ENCODE measurements around the gene GTF3C4.
A peak's percentile ranks its signal among the peaks of the same experiment; 100 is the strongest.

The GTF3C4 gene

GRCh38 chr9:132671620-132672412, 1.6 kb downstream of the GTF3C4 start:
- Histone ChIP-seq H3K4me1 (ENCODE audit: control insufficient read depth, insufficient read depth, low read depth, low read length) (peaks cover 6% of the 10 kb centered on the region), H3K14ac (ENCODE audit: low read length in 2 of 2) (no peak overlapping the region), H4K8ac (ENCODE audit: low read length) (no peak overlapping the region), H3K18ac (ENCODE audit: low read depth in 1 of 2, low read length in 2 of 2) (no peak overlapping the region), H3K4me3 (ENCODE audit: insufficient read depth in 1 of 2, low read depth in 1 of 2, low read length in 2 of 2) (peak overlapping the region in 1 of 2 experiments; percentile 99), H2AFZ (ENCODE audit: low read depth, low read length) (no peak overlapping the region), H4K91ac (ENCODE audit: low read length) (no peak overlapping the region), H3K4me2 (ENCODE audit: low read length, poor library complexity, severe bottlenecking) (peak overlapping the region; percentile 78), H3K36me3 (ENCODE audit: control insufficient read depth in 1 of 2, insufficient read depth in 2 of 2, low read depth in 1 of 2, low read length in 2 of 2) (no peaks in the 10 kb centered on the region), H3K27ac (ENCODE audit: low read length, poor library complexity, severe bottlenecking) (no peak overlapping the region), H3K4ac (ENCODE audit: low read depth in 1 of 2, low read length in 2 of 2) (no peak overlapping the region), H2BK12ac (ENCODE audit: low read length in 2 of 2) (no peak overlapping the region), H3K9ac (ENCODE audit: low read length) (peak overlapping the region; percentile 99), H2BK15ac (ENCODE audit: low read depth, poor library complexity, severe bottlenecking) (no peak overlapping the region), H3K23ac (ENCODE audit: low read length in 2 of 2) (no peak overlapping the region), H2AK5ac (ENCODE audit: low read length, severe bottlenecking) (no peak overlapping the region), H3K9me3 (ENCODE audit: control insufficient read depth, low read length) (no peaks in the 10 kb centered on the region), H3K79me1 (replicated peaks; ENCODE audit: low read length, poor library complexity, severe bottlenecking) (peaks cover 1% of the 10 kb centered on the region), H3K27me3 (ENCODE audit: control insufficient read depth in 1 of 2, insufficient read depth in 1 of 2, low read length in 2 of 2) (no peaks in the 10 kb centered on the region), H2BK120ac (ENCODE audit: low read depth, low read length) (no peak overlapping the region), H2BK5ac (ENCODE audit: low read depth, low read length, poor library complexity, severe bottlenecking) (no peak overlapping the region)
- 72% methylated on average over 4 of the region's 6 CpGs for WGBS
- DNase-seq = peak; percentile 57

- WGBS = 81% methylated on average over 5 of the region's 5 CpGs
- H4K8ac ChIP-seq (ENCODE audit: low read length) = no peak overlapping the region
- DNase-seq = peak; percentile 37
Observed at GRCh38 chr9:132672413-132672690, 2.1 kb downstream of the GTF3C4 start.

GRCh38 chr9:132673355-132673754, 3.1 kb downstream of the GTF3C4 start:
- H3K9me3 ChIP-seq (ENCODE audit: control insufficient read depth, low read length) = no peaks in the 10 kb centered on the region
- no peak overlapping the region for H3K14ac ChIP-seq (ENCODE audit: low read length in 2 of 2)
- no peak overlapping the region for H3K27ac ChIP-seq (ENCODE audit: low read length, poor library complexity, severe bottlenecking)
- no peak overlapping the region for H2BK12ac ChIP-seq (ENCODE audit: low read length in 2 of 2)
- peak overlapping the region; percentile 43 for H3K9ac ChIP-seq (ENCODE audit: low read length)
- H3K18ac ChIP-seq (ENCODE audit: low read depth in 1 of 2, low read length in 2 of 2) = no peak overlapping the region
- DNase-seq = peak; percentile 53
- peaks cover 6 to 7% of the 10 kb centered on the region in 2 experiments for H3K36me3 ChIP-seq (ENCODE audit: control insufficient read depth in 1 of 2, insufficient read depth in 2 of 2, low read depth in 1 of 2, low read length in 2 of 2)
- H4K8ac ChIP-seq (ENCODE audit: low read length) = no peak overlapping the region
- H3K4me3 ChIP-seq (ENCODE audit: insufficient read depth in 1 of 2, low read depth in 1 of 2, low read length in 2 of 2) = peak overlapping the region in 1 of 2 experiments; percentile 44
- WGBS = 59% methylated on average over 6 of the region's 6 CpGs
- H2BK5ac ChIP-seq (ENCODE audit: low read depth, low read length, poor library complexity, severe bottlenecking) = no peak overlapping the region
- H3K23ac ChIP-seq (ENCODE audit: low read length in 2 of 2) = no peak overlapping the region
- no peaks in the 10 kb centered on the region for H3K27me3 ChIP-seq (ENCODE audit: control insufficient read depth in 1 of 2, insufficient read depth in 1 of 2, low read length in 2 of 2)
- no peak overlapping the region for H2BK120ac ChIP-seq (ENCODE audit: low read depth, low read length)
- H4K91ac ChIP-seq (ENCODE audit: low read length) = no peak overlapping the region
- H2AK5ac ChIP-seq (ENCODE audit: low read length, severe bottlenecking) = no peak overlapping the region
- H2BK15ac ChIP-seq (ENCODE audit: low read depth, poor library complexity, severe bottlenecking) = no peak overlapping the region
- peaks cover 9% of the 10 kb centered on the region for H3K79me1 ChIP-seq (replicated peaks; ENCODE audit: low read length, poor library complexity, severe bottlenecking)
- H2AFZ ChIP-seq (ENCODE audit: low read depth, low read length) = no peak overlapping the region
- H3K4me2 ChIP-seq (ENCODE audit: low read length, poor library complexity, severe bottlenecking) = peak overlapping the region; percentile 5
- H3K4ac ChIP-seq (ENCODE audit: low read depth in 1 of 2, low read length in 2 of 2) = no peak overlapping the region
- peaks cover 6% of the 10 kb centered on the region for H3K4me1 ChIP-seq (ENCODE audit: control insufficient read depth, insufficient read depth, low read depth, low read length)

More at GRCh38 chr9:132672413-132672690, 2.1 kb downstream of the GTF3C4 start:
- Histone ChIP-seq H3K18ac (ENCODE audit: low read depth in 1 of 2, low read length in 2 of 2) (no peak overlapping the region), H3K79me1 (replicated peaks; ENCODE audit: low read length, poor library complexity, severe bottlenecking) (peaks cover 3% of the 10 kb centered on the region), H2BK5ac (ENCODE audit: low read depth, low read length, poor library complexity, severe bottlenecking) (no peak overlapping the region), H3K9me3 (ENCODE audit: control insufficient read depth, low read length) (no peaks in the 10 kb centered on the region), H2BK15ac (ENCODE audit: low read depth, poor library complexity, severe bottlenecking) (no peak overlapping the region), H3K4ac (ENCODE audit: low read depth in 1 of 2, low read length in 2 of 2) (no peak overlapping the region), H3K4me3 (ENCODE audit: insufficient read depth in 1 of 2, low read depth in 1 of 2, low read length in 2 of 2) (peak overlapping the region in 1 of 2 experiments; percentile 99), H3K27ac (ENCODE audit: low read length, poor library complexity, severe bottlenecking) (no peak overlapping the region), H3K23ac (ENCODE audit: low read length in 2 of 2) (no peak overlapping the region), H3K4me1 (ENCODE audit: control insufficient read depth, insufficient read depth, low read depth, low read length) (peaks cover 6% of the 10 kb centered on the region), H4K91ac (ENCODE audit: low read length) (no peak overlapping the region), H3K14ac (ENCODE audit: low read length in 2 of 2) (no peak overlapping the region), H3K27me3 (ENCODE audit: control insufficient read depth in 1 of 2, insufficient read depth in 1 of 2, low read length in 2 of 2) (no peaks in the 10 kb centered on the region), H2AK5ac (ENCODE audit: low read length, severe bottlenecking) (no peak overlapping the region), H3K36me3 (ENCODE audit: control insufficient read depth in 1 of 2, insufficient read depth in 2 of 2, low read depth in 1 of 2, low read length in 2 of 2) (no peaks in the 10 kb centered on the region), H3K9ac (ENCODE audit: low read length) (no peak overlapping the region), H3K4me2 (ENCODE audit: low read length, poor library complexity, severe bottlenecking) (no peak overlapping the region), H2BK120ac (ENCODE audit: low read depth, low read length) (no peak overlapping the region), H2BK12ac (ENCODE audit: low read length in 2 of 2) (no peak overlapping the region), H2AFZ (ENCODE audit: low read depth, low read length) (no peak overlapping the region)

- Histone ChIP-seq H2BK120ac (ENCODE audit: low read depth, low read length) (no peak overlapping the region), H3K4me2 (ENCODE audit: low read length, poor library complexity, severe bottlenecking) (no peak overlapping the region), H3K9ac (ENCODE audit: low read length) (no peak overlapping the region), H3K4ac (ENCODE audit: low read depth in 1 of 2, low read length in 2 of 2) (no peak overlapping the region), H3K27me3 (ENCODE audit: control insufficient read depth in 1 of 2, insufficient read depth in 1 of 2, low read length in 2 of 2) (no peaks in the 10 kb centered on the region), H2AFZ (ENCODE audit: low read depth, low read length) (no peak overlapping the region), H3K27ac (ENCODE audit: low read length, poor library complexity, severe bottlenecking) (no peak overlapping the region), H3K4me1 (ENCODE audit: control insufficient read depth, insufficient read depth, low read depth, low read length) (peaks cover 5% of the 10 kb centered on the region), H4K8ac (ENCODE audit: low read length) (no peak overlapping the region), H3K18ac (ENCODE audit: low read depth in 1 of 2, low read length in 2 of 2) (no peak overlapping the region), H4K91ac (ENCODE audit: low read length) (no peak overlapping the region), H3K79me1 (replicated peaks; ENCODE audit: low read length, poor library complexity, severe bottlenecking) (peaks cover 18% of the 10 kb centered on the region), H2BK15ac (ENCODE audit: low read depth, poor library complexity, severe bottlenecking) (no peak overlapping the region), H2AK5ac (ENCODE audit: low read length, severe bottlenecking) (no peak overlapping the region), H2BK5ac (ENCODE audit: low read depth, low read length, poor library complexity, severe bottlenecking) (no peak overlapping the region), H3K9me3 (ENCODE audit: control insufficient read depth, low read length) (no peaks in the 10 kb centered on the region), H2BK12ac (ENCODE audit: low read length in 2 of 2) (no peak overlapping the region), H3K36me3 (ENCODE audit: control insufficient read depth in 1 of 2, insufficient read depth in 2 of 2, low read depth in 1 of 2, low read length in 2 of 2) (peaks cover 14 to 18% of the 10 kb centered on the region in 2 experiments), H3K14ac (ENCODE audit: low read length in 2 of 2) (no peak overlapping the region), H3K4me3 (ENCODE audit: insufficient read depth in 1 of 2, low read depth in 1 of 2, low read length in 2 of 2) (no peak overlapping the region), H3K23ac (ENCODE audit: low read length in 2 of 2) (no peak overlapping the region)
- 97% methylated on average over 3 of the region's 4 CpGs for WGBS
- no peak for DNase-seq
Observed at GRCh38 chr9:132674485-132674884, 4.2 kb downstream of the GTF3C4 start.

All from mesenchymal stem cell (in vitro differentiated cells and primary cell).